ENCODE measurements around the gene CLEC2D.
"Not testable (repeated sequence)": the region's sequence is repeated elsewhere in the genome, so short reads cannot be mapped to it uniquely, and the experiment has no call there.

Gene CLEC2D

DNA sequence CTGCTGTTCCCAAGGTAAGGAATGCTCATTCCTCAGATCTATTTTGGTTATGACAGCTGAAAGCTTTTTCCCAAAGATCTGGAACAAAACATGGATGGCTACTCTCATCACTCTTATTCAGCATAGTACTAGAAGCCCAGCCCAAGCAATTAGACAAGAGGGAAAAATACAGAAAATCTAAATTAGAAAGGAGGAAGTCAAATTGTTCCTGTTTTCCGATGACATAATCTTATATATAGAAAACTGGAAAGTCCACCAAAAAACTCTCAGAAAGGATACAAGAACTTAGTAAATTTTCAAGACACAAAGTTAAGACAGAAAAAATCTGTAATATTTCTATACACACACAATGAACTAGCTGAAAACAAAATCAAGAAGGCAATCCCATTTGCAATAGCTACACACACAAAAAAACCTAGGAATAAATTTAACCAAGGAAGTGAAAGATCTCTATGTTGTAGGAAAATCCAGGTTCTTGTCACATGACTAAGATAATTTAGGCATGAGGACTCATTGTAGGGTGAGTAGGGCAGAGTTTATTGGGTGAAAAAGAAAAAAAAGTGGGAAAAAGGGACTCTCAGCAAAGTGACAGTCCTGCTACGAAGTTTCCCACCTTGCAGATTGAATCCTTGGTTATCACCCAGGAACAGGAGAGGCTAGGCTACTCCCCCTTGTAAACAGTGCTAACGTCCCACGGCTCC is 33.2 kb upstream of the CLEC2D start:
- DNase-seq (ENCODE audit: low read depth, low spot score): no peak
- Histone ChIP-seq H3K9ac (ENCODE audit: insufficient read length, low read depth) (no peak overlapping the region), H3K4me1 (ENCODE audit: insufficient read depth, insufficient read length) (no peaks in the 10 kb centered on the region), H3K4me3 (ENCODE audit: insufficient read length, low read depth) (no peak overlapping the region), H3K36me3 (ENCODE audit: insufficient read depth, insufficient read length, low read length) (no peaks in the 10 kb centered on the region), H3K9me3 (ENCODE audit: insufficient read depth, low read length) (peaks cover 26% of the 10 kb centered on the region), H3K27me3 (ENCODE audit: insufficient read depth, insufficient read length) (no peaks in the 10 kb centered on the region)
- TF ChIP-seq ZNF274 (IDR thresholded peaks at IDR 0.05; ENCODE audit: low read depth, low read length) (no peak), YY1 (IDR thresholded peaks at IDR 0.05; ENCODE audit: insufficient read depth, insufficient read length) (no peak), SUZ12 (IDR thresholded peaks at IDR 0.05; ENCODE audit: extremely low read depth, insufficient read depth, insufficient read length) (no peak)

DNA sequence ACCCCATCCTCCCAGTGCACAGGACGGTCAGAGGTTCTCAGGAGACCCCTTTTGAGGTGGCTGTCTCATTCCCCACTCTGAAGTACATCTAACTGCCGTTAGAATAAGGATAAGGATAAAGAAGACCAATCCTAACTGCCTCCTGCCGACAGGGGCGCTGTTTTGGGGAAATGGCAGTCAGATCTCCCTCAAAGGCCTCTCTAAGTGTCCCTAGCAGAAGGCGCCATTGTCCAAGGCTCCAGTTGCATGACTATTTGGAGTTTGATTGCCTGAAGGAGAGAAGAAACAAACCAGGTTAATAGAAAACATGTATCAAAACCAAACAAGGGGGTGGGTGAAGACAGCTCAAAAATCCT is 32.7 kb upstream of the CLEC2D start:
- DNase-seq (ENCODE audit: low read depth, low spot score): no peak
- Histone ChIP-seq H3K36me3 (ENCODE audit: insufficient read depth, insufficient read length, low read length) (no peaks in the 10 kb centered on the region), H3K9me3 (ENCODE audit: insufficient read depth, low read length) (peaks cover 26% of the 10 kb centered on the region), H3K4me1 (ENCODE audit: insufficient read depth, insufficient read length) (no peaks in the 10 kb centered on the region), H3K4me3 (ENCODE audit: insufficient read length, low read depth) (no peak overlapping the region), H3K9ac (ENCODE audit: insufficient read length, low read depth) (no peak overlapping the region), H3K27me3 (ENCODE audit: insufficient read depth, insufficient read length) (no peaks in the 10 kb centered on the region)
- TF ChIP-seq YY1 (IDR thresholded peaks at IDR 0.05; ENCODE audit: insufficient read depth, insufficient read length) (no peak), SUZ12 (IDR thresholded peaks at IDR 0.05; ENCODE audit: extremely low read depth, insufficient read depth, insufficient read length) (no peak), ZNF274 (IDR thresholded peaks at IDR 0.05; ENCODE audit: low read depth, low read length) (no peak)

DNA sequence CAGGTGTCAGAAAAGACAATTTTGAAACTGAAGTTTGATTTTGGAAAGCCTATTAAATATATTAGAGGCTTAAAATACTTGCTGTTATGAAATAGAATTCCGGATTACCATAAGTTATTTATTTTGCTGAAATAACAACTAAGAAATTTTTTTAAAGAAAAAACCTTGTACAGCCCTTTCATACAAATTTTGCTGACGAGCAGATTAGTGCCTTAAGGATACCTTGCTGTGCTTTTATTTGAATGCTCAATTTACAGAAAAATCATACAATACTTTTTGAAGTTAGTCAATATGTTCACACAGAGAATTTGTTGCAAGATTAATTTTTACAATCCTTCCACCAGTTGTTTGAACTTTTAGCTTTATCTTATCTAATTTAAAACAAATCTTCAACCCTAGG is 29.5 kb upstream of the CLEC2D start:
- DNase-seq (ENCODE audit: low read depth, low spot score): no peak
- Histone ChIP-seq H3K4me3 (ENCODE audit: insufficient read length, low read depth) (no peak overlapping the region), H3K9me3 (ENCODE audit: insufficient read depth, low read length) (peaks cover 20% of the 10 kb centered on the region), H3K36me3 (ENCODE audit: insufficient read depth, insufficient read length, low read length) (no peaks in the 10 kb centered on the region), H3K4me1 (ENCODE audit: insufficient read depth, insufficient read length) (no peaks in the 10 kb centered on the region), H3K9ac (ENCODE audit: insufficient read length, low read depth) (no peak overlapping the region), H3K27me3 (ENCODE audit: insufficient read depth, insufficient read length) (no peaks in the 10 kb centered on the region)
- TF ChIP-seq SUZ12 (IDR thresholded peaks at IDR 0.05; ENCODE audit: extremely low read depth, insufficient read depth, insufficient read length) (no peak), YY1 (IDR thresholded peaks at IDR 0.05; ENCODE audit: insufficient read depth, insufficient read length) (no peak), ZNF274 (IDR thresholded peaks at IDR 0.05; ENCODE audit: low read depth, low read length) (no peak)

DNA sequence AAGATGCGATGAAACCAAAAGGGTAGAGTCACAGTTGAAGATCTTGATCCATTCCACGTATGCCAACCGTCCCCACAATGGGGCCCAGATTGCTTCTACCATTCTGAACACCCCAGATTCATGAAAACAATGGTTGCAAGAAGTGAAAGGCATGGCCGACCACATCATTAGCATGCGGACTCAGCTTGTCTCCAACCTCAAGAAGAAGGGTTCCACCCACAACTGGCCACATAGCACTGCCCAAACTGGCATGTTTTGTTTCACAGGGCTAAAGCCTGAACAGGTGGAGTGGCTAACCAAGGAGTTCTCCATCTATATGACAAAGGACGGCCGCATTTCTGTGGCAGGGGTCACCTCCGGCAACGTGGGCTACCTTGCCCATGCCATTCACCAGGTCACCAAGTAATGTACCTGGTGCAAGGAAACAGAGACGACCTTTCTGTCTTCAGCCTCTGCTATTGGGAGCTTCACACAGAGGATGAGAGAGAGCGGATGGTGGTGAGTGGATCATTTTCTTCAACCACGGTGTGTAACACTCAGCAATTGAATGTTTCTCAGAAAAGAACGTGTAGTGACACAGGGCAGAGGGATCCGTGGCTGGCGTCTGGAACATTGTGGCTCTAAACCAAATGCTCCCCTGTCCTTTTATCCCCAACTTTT is 26.8 kb upstream of the CLEC2D start:
- Histone ChIP-seq H3K27me3 (ENCODE audit: insufficient read depth, insufficient read length) (no peaks in the 10 kb centered on the region), H3K9me3 (ENCODE audit: insufficient read depth, low read length) (peaks cover 20% of the 10 kb centered on the region), H3K9ac (ENCODE audit: insufficient read length, low read depth) (no peak overlapping the region), H3K4me1 (ENCODE audit: insufficient read depth, insufficient read length) (no peaks in the 10 kb centered on the region), H3K36me3 (ENCODE audit: insufficient read depth, insufficient read length, low read length) (no peaks in the 10 kb centered on the region), H3K4me3 (ENCODE audit: insufficient read length, low read depth) (no peak overlapping the region)
- no peak for DNase-seq (ENCODE audit: low read depth, low spot score)
- no peak for TF ChIP-seq YY1 (IDR thresholded peaks at IDR 0.05; ENCODE audit: insufficient read depth, insufficient read length)
- no peak for TF ChIP-seq SUZ12 (IDR thresholded peaks at IDR 0.05; ENCODE audit: extremely low read depth, insufficient read depth, insufficient read length)
- no peak for TF ChIP-seq ZNF274 (IDR thresholded peaks at IDR 0.05; ENCODE audit: low read depth, low read length)

DNA sequence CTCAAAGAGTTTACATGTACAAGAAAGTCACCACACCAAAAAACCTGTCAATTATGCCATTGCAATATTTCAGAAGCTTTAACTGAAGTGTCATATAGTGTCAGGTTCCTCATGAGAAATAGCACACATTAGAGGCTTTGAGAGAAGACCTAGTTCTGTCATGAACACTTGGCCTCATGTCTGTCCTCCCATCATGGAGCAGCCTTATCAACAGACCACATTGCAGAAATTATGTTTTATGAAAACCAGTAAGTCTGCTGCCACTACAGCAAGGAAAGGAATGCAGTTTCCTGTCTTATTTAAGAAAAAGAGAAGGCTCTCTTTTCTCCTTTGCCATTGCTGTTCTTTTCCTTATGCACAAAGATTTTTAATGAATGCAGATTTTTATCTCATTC is 26.2 kb upstream of the CLEC2D start:
- Histone ChIP-seq H3K27me3 (ENCODE audit: insufficient read depth, insufficient read length) (no peaks in the 10 kb centered on the region), H3K9me3 (ENCODE audit: insufficient read depth, low read length) (peaks cover 16% of the 10 kb centered on the region), H3K4me3 (ENCODE audit: insufficient read length, low read depth) (no peak overlapping the region), H3K36me3 (ENCODE audit: insufficient read depth, insufficient read length, low read length) (no peaks in the 10 kb centered on the region), H3K4me1 (ENCODE audit: insufficient read depth, insufficient read length) (no peaks in the 10 kb centered on the region), H3K9ac (ENCODE audit: insufficient read length, low read depth) (no peak overlapping the region)
- DNase-seq (ENCODE audit: low read depth, low spot score): no peak
- TF ChIP-seq YY1 (IDR thresholded peaks at IDR 0.05; ENCODE audit: insufficient read depth, insufficient read length): no peak
- TF ChIP-seq ZNF274 (IDR thresholded peaks at IDR 0.05; ENCODE audit: low read depth, low read length): no peak
- no peak for TF ChIP-seq SUZ12 (IDR thresholded peaks at IDR 0.05; ENCODE audit: extremely low read depth, insufficient read depth, insufficient read length)

DNA sequence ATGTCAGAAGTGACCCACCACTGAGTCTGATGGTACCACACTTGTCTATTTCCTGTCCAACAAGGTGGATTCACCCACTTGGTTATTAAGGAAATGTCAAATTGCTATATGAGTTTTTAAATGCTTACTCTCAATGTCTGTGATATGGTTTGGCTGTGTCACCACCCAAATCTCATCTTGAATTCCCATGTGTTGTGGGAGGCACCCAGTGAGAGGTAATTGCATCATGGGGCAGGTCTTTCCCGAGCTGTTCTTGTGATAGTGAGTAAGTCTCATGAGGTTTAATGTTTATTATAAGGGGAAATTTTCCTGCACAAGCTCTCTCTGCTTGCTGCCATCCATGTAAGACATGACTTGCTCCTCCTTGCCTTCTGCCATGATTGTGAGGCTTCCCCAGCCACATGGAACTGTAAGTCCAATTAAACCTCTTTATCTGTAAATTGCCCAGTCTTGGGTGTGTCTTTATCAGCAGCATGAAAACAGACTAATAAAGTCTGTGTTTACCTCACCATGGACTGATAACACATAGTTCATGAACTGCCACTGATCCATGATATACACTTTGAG is 24.4 kb upstream of the CLEC2D start:
- H3K9me3 ChIP-seq (ENCODE audit: insufficient read depth, low read length): peaks cover 16% of the 10 kb centered on the region
- H3K36me3 ChIP-seq (ENCODE audit: insufficient read depth, insufficient read length, low read length); DNase-seq (ENCODE audit: low read depth, low spot score); H3K27me3 ChIP-seq (ENCODE audit: insufficient read depth, insufficient read length); H3K9ac ChIP-seq (ENCODE audit: insufficient read length, low read depth); H3K4me1 ChIP-seq (ENCODE audit: insufficient read depth, insufficient read length); H3K4me3 ChIP-seq (ENCODE audit: insufficient read length, low read depth): not testable (repeated sequence)

Measured in NT2/D1 (cell line).